Measurements from ENCODE around the gene MEF2B. TPM values are rescaled to one million over a fixed set of nuclear protein-coding genes. Genes with fewer than 3 reads are reported as not detected.
A peak's percentile ranks its signal among the peaks of the same experiment; 100 is the strongest.

The MEF2B gene
- total RNA-seq, 1 experiment from 2014 or later, result 1.1 TPM

- no peaks in the 10 kb centered on the region for H3K27me3 ChIP-seq (ENCODE audit: control insufficient read depth, insufficient read depth, low read length)
- TF ChIP-seq POLR2AphosphoS5 (IDR thresholded peaks at IDR 0.05; ENCODE audit: low read depth, low read length) (no peak), SIN3A (IDR thresholded peaks at IDR 0.05; ENCODE audit: borderline replicate concordance, insufficient read depth, low read depth, low read length) (no peak), TCF7L2 (IDR thresholded peaks at IDR 0.05; ENCODE audit: low read depth, low read length) (no peak)
- TF ChIP-seq, protein P1, sequence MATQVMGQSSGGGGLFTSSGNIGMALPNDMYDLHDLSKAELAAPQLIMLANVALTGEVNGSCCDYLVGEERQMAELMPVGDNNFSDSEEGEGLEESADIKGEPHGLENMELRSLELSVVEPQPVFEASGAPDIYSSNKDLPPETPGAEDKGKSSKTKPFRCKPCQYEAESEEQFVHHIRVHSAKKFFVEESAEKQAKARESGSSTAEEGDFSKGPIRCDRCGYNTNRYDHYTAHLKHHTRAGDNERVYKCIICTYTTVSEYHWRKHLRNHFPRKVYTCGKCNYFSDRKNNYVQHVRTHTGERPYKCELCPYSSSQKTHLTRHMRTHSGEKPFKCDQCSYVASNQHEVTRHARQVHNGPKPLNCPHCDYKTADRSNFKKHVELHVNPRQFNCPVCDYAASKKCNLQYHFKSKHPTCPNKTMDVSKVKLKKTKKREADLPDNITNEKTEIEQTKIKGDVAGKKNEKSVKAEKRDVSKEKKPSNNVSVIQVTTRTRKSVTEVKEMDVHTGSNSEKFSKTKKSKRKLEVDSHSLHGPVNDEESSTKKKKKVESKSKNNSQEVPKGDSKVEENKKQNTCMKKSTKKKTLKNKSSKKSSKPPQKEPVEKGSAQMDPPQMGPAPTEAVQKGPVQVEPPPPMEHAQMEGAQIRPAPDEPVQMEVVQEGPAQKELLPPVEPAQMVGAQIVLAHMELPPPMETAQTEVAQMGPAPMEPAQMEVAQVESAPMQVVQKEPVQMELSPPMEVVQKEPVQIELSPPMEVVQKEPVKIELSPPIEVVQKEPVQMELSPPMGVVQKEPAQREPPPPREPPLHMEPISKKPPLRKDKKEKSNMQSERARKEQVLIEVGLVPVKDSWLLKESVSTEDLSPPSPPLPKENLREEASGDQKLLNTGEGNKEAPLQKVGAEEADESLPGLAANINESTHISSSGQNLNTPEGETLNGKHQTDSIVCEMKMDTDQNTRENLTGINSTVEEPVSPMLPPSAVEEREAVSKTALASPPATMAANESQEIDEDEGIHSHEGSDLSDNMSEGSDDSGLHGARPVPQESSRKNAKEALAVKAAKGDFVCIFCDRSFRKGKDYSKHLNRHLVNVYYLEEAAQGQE (IDR thresholded peaks at IDR 0.05; ENCODE audit: insufficient read depth in 1 of 2, low read depth in 2 of 2, low read length in 1 of 2), result no peak
- TF ChIP-seq, protein P2, sequence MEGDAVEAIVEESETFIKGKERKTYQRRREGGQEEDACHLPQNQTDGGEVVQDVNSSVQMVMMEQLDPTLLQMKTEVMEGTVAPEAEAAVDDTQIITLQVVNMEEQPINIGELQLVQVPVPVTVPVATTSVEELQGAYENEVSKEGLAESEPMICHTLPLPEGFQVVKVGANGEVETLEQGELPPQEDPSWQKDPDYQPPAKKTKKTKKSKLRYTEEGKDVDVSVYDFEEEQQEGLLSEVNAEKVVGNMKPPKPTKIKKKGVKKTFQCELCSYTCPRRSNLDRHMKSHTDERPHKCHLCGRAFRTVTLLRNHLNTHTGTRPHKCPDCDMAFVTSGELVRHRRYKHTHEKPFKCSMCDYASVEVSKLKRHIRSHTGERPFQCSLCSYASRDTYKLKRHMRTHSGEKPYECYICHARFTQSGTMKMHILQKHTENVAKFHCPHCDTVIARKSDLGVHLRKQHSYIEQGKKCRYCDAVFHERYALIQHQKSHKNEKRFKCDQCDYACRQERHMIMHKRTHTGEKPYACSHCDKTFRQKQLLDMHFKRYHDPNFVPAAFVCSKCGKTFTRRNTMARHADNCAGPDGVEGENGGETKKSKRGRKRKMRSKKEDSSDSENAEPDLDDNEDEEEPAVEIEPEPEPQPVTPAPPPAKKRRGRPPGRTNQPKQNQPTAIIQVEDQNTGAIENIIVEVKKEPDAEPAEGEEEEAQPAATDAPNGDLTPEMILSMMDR (IDR thresholded peaks at IDR 0.05), result no peak
- H3K4me1 ChIP-seq (ENCODE audit: control insufficient read depth, insufficient read depth, low read length), result no peaks in the 10 kb centered on the region
- POLR2A ChIA-PET, result no interaction called here
- ATAC-seq, result no peak
- in situ Hi-C loops (cut with HindIII; ENCODE audit: low pct_unique_long_range_greater_than_20kb, low sequenced_read_pairs) (no loop called here), intact Hi-C loops (cut with micrococcal nuclease; ENCODE audit: unreplicated experiment) (no loop called here)
- H3K27ac ChIP-seq (ENCODE audit: low read length), result no peak overlapping the region
- DNase-seq (ENCODE audit: low read depth, low spot score), result no peak
- H3K36me3 ChIP-seq (ENCODE audit: control insufficient read depth, insufficient read depth, low read length), result no peaks in the 10 kb centered on the region
- no peak overlapping the region for H3K4me3 ChIP-seq (ENCODE audit: low read depth in 2 of 2, low read length in 2 of 2)
- no peaks in the 10 kb centered on the region for H3K9me3 ChIP-seq (ENCODE audit: control insufficient read depth, insufficient read depth, low read depth, low read length)
- no TSS peak for BruUV-seq (replicated peaks)
- CTCF ChIA-PET, result no interaction called here
Measured at GRCh38 chr19:19101540-19101939, 68.5 kb downstream of the MEF2B start.

DNA sequence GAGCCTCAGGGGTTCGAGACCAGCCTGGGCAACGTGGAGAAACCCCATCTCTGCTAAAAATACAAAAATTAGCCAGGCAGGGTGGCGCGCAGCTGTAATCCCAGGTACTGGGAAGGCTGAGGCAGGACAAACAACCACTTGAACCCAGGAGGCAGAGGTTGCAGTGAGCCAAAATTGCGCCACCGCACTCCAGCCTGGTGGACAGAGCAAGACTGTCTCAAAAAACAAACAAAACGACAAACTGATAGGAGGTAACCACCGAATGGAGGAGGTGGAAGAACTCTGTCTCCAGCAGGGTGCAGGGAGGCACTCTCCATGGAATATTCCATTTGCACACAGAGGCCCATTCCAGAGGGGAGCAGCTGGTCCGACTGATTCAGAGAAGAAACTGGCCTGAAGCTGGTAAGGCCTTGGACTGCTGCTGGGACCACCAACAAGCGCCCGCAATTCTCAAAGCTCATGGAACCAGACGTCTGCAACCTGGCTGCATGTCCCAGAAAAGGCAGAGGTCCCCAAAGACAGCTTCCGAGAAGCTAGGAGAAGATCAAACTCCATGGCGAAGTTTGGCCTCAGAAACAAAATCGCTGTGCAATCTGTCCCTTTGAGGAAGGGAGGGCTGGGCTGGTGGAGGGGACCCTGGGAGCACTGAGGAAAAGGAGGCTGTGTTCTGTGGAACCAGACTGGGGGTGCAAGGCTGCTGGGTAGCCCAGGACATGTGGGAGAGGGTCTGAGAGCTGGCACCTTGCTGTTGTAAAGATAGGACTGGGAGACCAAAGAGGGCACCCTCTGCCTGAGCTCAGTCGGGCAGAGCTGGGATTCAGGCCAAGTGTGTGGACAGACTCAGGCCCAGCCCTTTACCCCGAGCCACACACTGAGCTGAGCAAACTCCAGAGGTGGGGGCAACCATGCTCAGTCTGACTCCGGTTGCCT, 71.1 kb downstream of the MEF2B start:
- Histone ChIP-seq H3K9me3 (ENCODE audit: control insufficient read depth, insufficient read depth, low read depth, low read length) (no peaks in the 10 kb centered on the region), H3K4me1 (ENCODE audit: control insufficient read depth, insufficient read depth, low read length) (no peaks in the 10 kb centered on the region), H3K27ac (ENCODE audit: low read length) (no peak overlapping the region), H3K36me3 (ENCODE audit: control insufficient read depth, insufficient read depth, low read length) (no peaks in the 10 kb centered on the region), H3K4me3 (ENCODE audit: low read depth in 2 of 2, low read length in 2 of 2) (no peak overlapping the region), H3K27me3 (ENCODE audit: control insufficient read depth, insufficient read depth, low read length) (no peaks in the 10 kb centered on the region)
- ChIA-PET POLR2A (no interaction called here), CTCF (no interaction called here)
- TF ChIP-seq TCF7L2 (IDR thresholded peaks at IDR 0.05; ENCODE audit: low read depth, low read length), result no peak
- TF ChIP-seq, protein P2 (IDR thresholded peaks at IDR 0.05), result no peak
- no peak for TF ChIP-seq SIN3A (IDR thresholded peaks at IDR 0.05; ENCODE audit: borderline replicate concordance, insufficient read depth, low read depth, low read length)
- TF ChIP-seq, protein P1 (IDR thresholded peaks at IDR 0.05; ENCODE audit: insufficient read depth in 1 of 2, low read depth in 2 of 2, low read length in 1 of 2), result no peak
- no peak for TF ChIP-seq POLR2AphosphoS5 (IDR thresholded peaks at IDR 0.05; ENCODE audit: low read depth, low read length)
- no TSS peak for BruUV-seq (replicated peaks)
- intact Hi-C loops (cut with micrococcal nuclease; ENCODE audit: unreplicated experiment) (no loop called here), in situ Hi-C loops (cut with HindIII; ENCODE audit: low pct_unique_long_range_greater_than_20kb, low sequenced_read_pairs) (no loop called here)
- peak; percentile 56; the same call in 1 of the 2 replicates for ATAC-seq
- DNase-seq (ENCODE audit: low read depth, low spot score), result no peak

Measured in Panc1 (cell line).